T-helper 1 cell (primary cell): ENCODE data around the gene NLRX1.
"Not testable (repeated sequence)": the region's sequence is repeated elsewhere in the genome, so short reads cannot be mapped to it uniquely, and the experiment has no call there.

Source experiments
- DNase-seq, 5 donors: peaks; one replicate each; pipeline ENCODE4 v3.0.0-alpha.2; 2012 to 2020

Gene NLRX1

GRCh38 chr11:119218141-119218878 is 49.8 kb downstream of the NLRX1 start:
- peak in 1 of 5 donors; percentile 33 for DNase-seq

- DNase-seq: no peak
These were observed 53.8 kb downstream of the NLRX1 start for GRCh38 chr11:119222308-119222707.

DNA sequence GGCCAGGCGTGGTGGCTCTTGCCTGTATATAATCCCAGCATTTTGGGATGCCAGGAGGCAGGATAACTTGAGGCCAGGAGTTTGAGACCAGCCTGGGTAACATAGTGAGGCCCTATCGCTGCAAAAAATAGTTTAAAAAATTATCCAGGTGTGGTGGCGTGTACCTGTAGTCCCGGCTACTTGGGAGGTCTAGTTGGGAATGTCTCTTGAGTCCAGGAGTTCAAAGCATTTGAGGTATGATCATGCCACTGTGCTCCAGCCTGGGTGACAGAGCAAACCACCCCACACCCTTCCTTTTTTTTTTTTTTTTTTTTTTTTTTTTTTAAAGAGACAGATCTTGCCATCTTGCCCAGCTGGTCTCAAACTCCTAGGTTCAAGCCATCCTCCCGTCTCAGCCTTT is 54.4 kb downstream of the NLRX1 start:
- DNase-seq: no peak

DNA sequence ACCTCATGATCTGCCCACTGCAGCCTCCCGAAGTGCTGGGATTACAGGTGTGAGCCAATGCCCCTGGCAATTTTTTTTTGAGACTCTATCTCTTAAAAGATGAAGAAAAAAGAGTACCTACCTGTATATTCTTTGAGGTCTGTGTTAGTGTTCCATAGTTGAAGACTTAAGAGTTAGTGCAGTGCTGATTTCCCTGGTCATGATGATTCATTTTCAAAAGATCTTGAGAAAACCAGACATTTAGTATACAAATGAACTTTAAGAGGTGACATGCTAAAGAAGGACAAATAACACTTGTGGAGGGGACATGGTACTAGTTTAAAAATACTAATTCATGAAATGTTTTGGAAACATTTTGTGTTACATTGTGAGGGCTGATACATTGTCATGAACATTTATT is 55.3 kb downstream of the NLRX1 start:
- no peak for DNase-seq

GRCh38 chr11:119228535-119229287 is 60.2 kb downstream of the NLRX1 start:
- not testable (repeated sequence) for DNase-seq

DNA sequence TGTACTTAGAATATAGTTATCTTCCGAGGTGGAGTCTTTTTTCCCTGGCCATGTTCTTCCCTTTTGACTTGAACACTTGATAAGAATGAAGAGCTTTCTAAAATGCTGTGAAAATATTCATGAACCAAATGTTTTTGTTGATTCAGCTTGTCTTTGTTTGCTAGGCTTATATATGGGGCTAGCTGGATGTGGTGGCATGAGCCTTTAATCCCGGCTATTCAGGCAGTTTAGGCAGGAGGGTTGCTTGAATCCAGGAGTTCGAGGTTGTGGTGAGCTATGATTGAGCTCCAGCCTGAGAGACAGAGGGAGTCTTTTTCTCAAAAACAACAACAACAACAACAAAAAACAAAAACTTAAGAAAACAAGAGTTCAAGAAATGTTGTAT is 60.8 kb downstream of the NLRX1 start:
- DNase-seq: no peak

DNA sequence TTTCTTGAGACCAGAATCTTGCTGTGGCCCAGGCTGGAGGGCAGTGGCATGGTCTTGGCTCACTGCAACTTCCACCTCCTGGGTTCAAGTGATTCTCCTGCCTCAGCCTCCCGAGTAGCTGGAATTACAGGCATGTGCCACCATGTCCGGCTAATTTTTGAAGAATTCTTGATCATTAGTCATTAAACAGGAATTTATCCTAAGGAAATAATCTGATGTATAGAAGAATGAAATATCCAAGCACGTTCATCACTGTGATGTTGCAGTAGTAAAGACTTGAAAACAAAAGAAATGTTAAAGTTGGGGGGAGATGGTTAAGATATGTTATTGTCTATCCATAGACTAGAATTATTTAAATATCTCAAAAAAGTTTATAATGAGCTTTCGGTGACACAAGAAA is 61.2 kb downstream of the NLRX1 start:
- DNase-seq: no peak
